ENCODE measurements around the gene ZSWIM4. TPM values are rescaled to one million over a fixed set of nuclear protein-coding genes. Genes with fewer than 3 reads are reported as not detected.

The ZSWIM4 gene
- total and polyA plus RNA-seq, 2 of the 13 experiments (the other 11 are each of a cell fraction or from before 2014, with no cell fraction given): 0.33 to 0.86 TPM

GRCh38 chr19:13765395-13766094, 29.7 kb upstream of the ZSWIM4 start (continued):
- no peak for TF ChIP-seq NR2C2 (CRISPR knock-in tag; IDR thresholded peaks at IDR 0.05; ENCODE audit: borderline replicate concordance)
- TF ChIP-seq ZNF574 (CRISPR knock-in tag; IDR thresholded peaks at IDR 0.05): no peak
- no peak for TF ChIP-seq XBP1 (CRISPR knock-in tag; IDR thresholded peaks at IDR 0.05)
- TF ChIP-seq SALL1 (CRISPR knock-in tag; IDR thresholded peaks at IDR 0.05): peak; percentile 46; the same call in 1 of the 2 replicates
- no peak for TF ChIP-seq SP2 (CRISPR knock-in tag; IDR thresholded peaks at IDR 0.05)
- TF ChIP-seq ZUFSP (CRISPR knock-in tag; IDR thresholded peaks at IDR 0.05; ENCODE audit: borderline replicate concordance): no peak
- TF ChIP-seq ZNF253 (CRISPR knock-in tag; IDR thresholded peaks at IDR 0.05; ENCODE audit: borderline replicate concordance): no peak
- TF ChIP-seq DR1 (CRISPR knock-in tag; IDR thresholded peaks at IDR 0.05): no peak; the same call in 1 of the 2 replicates
- TF ChIP-seq ISX (CRISPR knock-in tag; conservative IDR thresholded peaks at IDR 0.05): no peak
- 0 out of 2 replicates have a peak, but pooled peaks have one; percentile 11 for TF ChIP-seq HNF1B (CRISPR knock-in tag; IDR thresholded peaks at IDR 0.05)
- 0 out of 4 replicates have a peak, but pooled peaks of 1 of the 2 experiments have one; percentile 8 for TF ChIP-seq HMGXB4 (CRISPR knock-in tag; IDR thresholded peaks at IDR 0.05; ENCODE audit: borderline replicate concordance in 1 of 2, low read depth in 1 of 2)
- TF ChIP-seq CENPBD1 (CRISPR knock-in tag; IDR thresholded peaks at IDR 0.05; ENCODE audit: borderline replicate concordance, low read depth): no peak
- TF ChIP-seq GPN1 (CRISPR knock-in tag; IDR thresholded peaks at IDR 0.05; ENCODE audit: borderline replicate concordance): no peak
- TF ChIP-seq THAP9 (CRISPR knock-in tag; IDR thresholded peaks at IDR 0.05; ENCODE audit: borderline replicate concordance): peak; percentile 36; the same call in 1 of the 2 replicates
- TF ChIP-seq BRD4 (CRISPR knock-in tag; IDR thresholded peaks at IDR 0.05): no peak
